Stimulated activated CD4-positive, alpha-beta T cell treated with anti-CD3 and anti-CD28 coated beads, TNF-alpha, amount 100 ng/mL, for 4 hours (primary cell): ENCODE data around the gene GRIFIN.

Source experiments
- DNase-seq, 3 experiments: peaks; one replicate each; pipeline ENCODE4 v3.0.0-alpha.2; 2020; ENCODE audit warnings: low read depth in 3 of 3

The GRIFIN gene

DNA sequence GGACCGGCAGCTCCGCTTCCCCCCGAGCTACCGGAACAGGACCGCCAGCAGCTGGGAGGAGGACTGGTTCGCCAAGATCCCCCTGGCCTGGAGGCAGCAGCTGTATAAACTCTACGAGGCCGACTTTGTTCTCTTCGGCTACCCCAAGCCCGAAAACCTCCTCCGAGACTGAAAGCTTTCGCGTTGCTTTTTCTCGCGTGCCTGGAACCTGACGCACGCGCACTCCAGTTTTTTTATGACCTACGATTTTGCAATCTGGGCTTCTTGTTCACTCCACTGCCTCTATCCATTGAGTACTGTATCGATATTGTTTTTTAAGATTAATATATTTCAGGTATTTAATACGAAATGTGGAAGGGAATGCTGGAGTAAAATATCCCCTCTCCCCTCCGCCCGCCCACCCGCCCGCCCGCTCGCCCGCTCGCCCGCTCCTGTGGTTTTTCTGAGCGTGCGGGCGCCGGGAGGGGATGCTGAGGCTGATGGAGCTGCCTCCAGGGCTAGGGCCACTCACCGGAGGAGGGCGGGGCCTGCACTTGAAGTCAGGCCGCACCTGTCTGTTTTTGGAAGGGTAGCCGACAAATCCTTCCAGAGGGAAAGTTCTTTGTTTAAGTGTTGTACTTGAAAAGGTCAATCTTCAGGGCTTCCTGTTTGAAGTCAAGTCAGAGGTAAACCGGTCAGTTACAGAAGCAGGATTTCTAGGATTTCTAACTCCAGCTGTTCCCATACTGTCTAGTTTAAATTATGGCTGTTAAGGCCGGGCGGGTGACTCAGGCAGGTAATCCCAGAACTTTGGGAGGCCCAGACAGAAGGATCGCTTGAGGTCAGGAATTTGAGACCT is 42.3 kb downstream of the GRIFIN start:
- DNase-seq = no peak

DNA sequence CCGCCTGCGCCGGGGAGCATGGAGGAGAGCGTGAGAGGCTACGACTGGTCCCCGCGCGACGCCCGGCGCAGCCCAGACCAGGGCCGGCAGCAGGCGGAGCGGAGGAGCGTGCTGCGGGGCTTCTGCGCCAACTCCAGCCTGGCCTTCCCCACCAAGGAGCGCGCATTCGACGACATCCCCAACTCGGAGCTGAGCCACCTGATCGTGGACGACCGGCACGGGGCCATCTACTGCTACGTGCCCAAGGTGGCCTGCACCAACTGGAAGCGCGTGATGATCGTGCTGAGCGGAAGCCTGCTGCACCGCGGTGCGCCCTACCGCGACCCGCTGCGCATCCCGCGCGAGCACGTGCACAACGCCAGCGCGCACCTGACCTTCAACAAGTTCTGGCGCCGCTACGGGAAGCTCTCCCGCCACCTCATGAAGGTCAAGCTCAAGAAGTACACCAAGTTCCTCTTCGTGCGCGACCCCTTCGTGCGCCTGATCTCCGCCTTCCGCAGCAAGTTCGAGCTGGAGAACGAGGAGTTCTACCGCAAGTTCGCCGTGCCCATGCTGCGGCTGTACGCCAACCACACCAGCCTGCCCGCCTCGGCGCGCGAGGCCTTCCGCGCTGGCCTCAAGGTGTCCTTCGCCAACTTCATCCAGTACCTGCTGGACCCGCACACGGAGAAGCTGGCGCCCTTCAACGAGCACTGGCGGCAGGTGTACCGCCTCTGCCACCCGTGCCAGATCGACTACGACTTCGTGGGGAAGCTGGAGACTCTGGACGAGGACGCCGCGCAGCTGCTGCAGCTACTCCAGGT is 43.1 kb downstream of the GRIFIN start:
- no peak for DNase-seq

DNA sequence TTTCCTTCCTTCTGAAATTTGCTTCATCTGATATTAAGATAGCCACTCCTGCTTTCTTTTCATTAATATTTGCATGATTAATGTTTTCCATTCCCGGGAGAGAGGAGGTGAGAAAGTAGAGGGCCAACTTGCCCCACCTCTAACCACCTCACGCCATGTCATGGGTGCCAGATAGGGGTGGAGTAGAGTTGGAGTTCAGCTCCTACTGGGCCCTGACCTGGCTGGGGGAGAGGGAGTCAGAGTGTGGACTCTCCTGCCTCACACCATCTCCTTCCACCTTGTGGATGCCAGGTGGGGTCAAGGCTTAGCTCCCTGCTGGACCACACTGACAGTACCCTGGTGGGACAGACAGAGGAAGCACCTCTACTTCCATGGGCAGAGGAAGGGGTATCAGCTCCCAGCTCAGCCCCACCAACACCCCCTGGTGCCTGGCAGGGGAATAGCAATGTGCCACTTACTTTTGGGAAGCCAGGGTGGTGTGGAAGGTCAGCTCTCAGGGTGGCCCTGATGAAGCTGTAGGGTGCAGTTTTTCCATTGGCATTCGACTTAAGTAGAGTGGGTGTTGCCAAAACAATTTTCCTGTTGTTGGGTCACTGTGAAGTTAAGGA is 44.8 kb downstream of the GRIFIN start:
- peak in 2 of 3 experiments; percentile 14 to 23 for DNase-seq

DNA sequence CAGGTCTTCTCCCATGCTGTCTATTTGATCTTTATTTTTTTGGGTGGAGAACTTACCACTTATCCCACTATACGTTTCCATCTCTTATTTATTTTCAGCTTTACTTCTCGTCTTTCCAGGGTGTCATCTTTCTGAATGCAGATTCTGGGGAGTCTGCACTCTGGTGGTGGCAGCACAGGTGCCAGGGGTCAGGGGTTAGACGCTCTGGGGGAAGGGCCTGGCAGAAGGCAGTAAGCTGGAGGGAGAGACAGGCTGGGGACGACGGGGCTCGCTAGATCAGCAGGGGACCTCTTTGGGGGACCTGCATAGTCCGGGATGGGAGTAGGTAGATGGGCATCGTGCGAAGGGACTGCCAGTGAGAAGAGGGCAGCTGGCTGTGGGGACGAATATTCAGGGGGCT is 50.4 kb downstream of the GRIFIN start:
- DNase-seq = no peak
